ENCODE measurements around the gene POLR2B. TPM values are rescaled to one million over a fixed set of nuclear protein-coding genes. Genes with fewer than 3 reads are reported as not detected.

POLR2B gene
- total RNA-seq, 2 donors from 2014 or later, result 106 to 112 TPM

DNA sequence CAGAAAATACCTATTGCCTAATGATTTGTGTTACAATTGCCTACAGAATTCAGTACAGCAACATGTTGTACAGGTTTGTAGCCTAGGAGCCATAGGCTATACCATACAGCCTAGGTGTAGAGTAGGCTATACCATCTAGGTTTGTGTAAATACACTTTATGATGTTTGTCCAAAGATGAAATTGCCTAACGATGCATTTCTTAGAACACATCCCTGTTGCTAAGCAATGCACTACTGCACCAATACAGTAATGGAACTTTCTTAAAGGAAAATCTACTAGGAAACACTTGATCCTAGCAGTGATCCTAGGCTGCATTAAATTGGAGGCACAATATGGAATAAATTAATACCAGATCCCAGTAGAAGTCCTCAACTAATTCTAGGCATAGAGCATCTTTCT lies 19.6 kb upstream of the POLR2B start:
- no peaks in the 10 kb centered on the region for H3K9me3 Mint-ChIP-seq
- 100% methylated on average over 1 of the region's 1 CpG for WGBS, 2 experiments (ENCODE audit: insufficient coverage in 1 of 2, insufficient read length in 1 of 2)

DNA sequence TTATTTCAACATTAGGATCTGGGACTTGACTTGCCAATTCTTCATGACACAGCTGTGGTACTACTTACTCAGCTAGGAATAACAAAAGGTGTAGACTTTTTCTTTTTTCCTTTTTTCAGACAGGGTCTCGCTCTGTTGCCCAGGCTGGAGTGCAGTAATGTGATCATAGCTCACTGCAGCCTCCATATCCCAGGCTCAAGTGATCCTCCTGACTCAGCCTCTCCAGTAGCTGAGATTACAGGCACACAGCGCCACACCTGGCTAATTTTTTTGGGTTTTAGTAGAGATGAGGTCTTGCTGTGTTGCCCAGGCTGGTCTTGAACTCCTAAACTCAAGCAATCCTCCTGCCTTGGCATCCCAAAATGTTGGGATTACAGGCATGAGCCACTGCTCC lies 17.6 kb upstream of the POLR2B start:
- Histone ChIP-seq H3K36me3 (ENCODE audit: control insufficient read depth, insufficient read depth, low read length) (peaks cover 30% of the 10 kb centered on the region), H3K9ac (ENCODE audit: extremely low read depth, low read length, poor library complexity, severe bottlenecking) (no peak overlapping the region), H3K27ac (ENCODE audit: low read depth, low read length) (no peak overlapping the region), H3K4me3 (ENCODE audit: low read length) (no peak overlapping the region), H3K4me1 (ENCODE audit: control insufficient read depth, insufficient read depth, low read length) (no peaks in the 10 kb centered on the region), H3K9me3 (ENCODE audit: control insufficient read depth, low read length) (no peaks in the 10 kb centered on the region), H3K27me3 (ENCODE audit: control insufficient read depth, insufficient read depth, low read length, poor library complexity, severe bottlenecking) (no peaks in the 10 kb centered on the region)
- H3K27me3 Mint-ChIP-seq (ENCODE audit: insufficient read depth), result no peaks in the 10 kb centered on the region
- no peak for DNase-seq
- peaks cover 9% of the 10 kb centered on the region for H3K4me1 Mint-ChIP-seq
- no peak overlapping the region for H3K4me3 Mint-ChIP-seq
- TF ChIP-seq, protein P1, sequence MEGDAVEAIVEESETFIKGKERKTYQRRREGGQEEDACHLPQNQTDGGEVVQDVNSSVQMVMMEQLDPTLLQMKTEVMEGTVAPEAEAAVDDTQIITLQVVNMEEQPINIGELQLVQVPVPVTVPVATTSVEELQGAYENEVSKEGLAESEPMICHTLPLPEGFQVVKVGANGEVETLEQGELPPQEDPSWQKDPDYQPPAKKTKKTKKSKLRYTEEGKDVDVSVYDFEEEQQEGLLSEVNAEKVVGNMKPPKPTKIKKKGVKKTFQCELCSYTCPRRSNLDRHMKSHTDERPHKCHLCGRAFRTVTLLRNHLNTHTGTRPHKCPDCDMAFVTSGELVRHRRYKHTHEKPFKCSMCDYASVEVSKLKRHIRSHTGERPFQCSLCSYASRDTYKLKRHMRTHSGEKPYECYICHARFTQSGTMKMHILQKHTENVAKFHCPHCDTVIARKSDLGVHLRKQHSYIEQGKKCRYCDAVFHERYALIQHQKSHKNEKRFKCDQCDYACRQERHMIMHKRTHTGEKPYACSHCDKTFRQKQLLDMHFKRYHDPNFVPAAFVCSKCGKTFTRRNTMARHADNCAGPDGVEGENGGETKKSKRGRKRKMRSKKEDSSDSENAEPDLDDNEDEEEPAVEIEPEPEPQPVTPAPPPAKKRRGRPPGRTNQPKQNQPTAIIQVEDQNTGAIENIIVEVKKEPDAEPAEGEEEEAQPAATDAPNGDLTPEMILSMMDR (conservative IDR thresholded peaks at IDR 0.05), result no peak
- WGBS, 2 experiments (ENCODE audit: insufficient coverage in 1 of 2, insufficient read length in 1 of 2), result 86% methylated on average over 2 of the region's 2 CpGs; no CpG with 5 or more reads in 1 of the 2 experiments
- no peaks in the 10 kb centered on the region for H3K9me3 Mint-ChIP-seq
- peaks cover 37% of the 10 kb centered on the region for H3K36me3 Mint-ChIP-seq (ENCODE audit: low read depth)
- H3K27ac Mint-ChIP-seq, result no peak overlapping the region

More for the DNA sequence above, 19.6 kb upstream of the POLR2B start:
- Mint-ChIP-seq H3K27me3 (ENCODE audit: insufficient read depth) (no peaks in the 10 kb centered on the region), H3K27ac (no peak overlapping the region), H3K36me3 (ENCODE audit: low read depth) (peaks cover 23% of the 10 kb centered on the region), H3K4me1 (peaks cover 9% of the 10 kb centered on the region), H3K4me3 (no peak overlapping the region)
- Histone ChIP-seq H3K27ac (ENCODE audit: low read depth, low read length) (no peak overlapping the region), H3K27me3 (ENCODE audit: control insufficient read depth, insufficient read depth, low read length, poor library complexity, severe bottlenecking) (no peaks in the 10 kb centered on the region), H3K36me3 (ENCODE audit: control insufficient read depth, insufficient read depth, low read length) (peaks cover 11% of the 10 kb centered on the region), H3K4me1 (ENCODE audit: control insufficient read depth, insufficient read depth, low read length) (no peaks in the 10 kb centered on the region), H3K9ac (ENCODE audit: extremely low read depth, low read length, poor library complexity, severe bottlenecking) (no peak overlapping the region), H3K9me3 (ENCODE audit: control insufficient read depth, low read length) (no peaks in the 10 kb centered on the region), H3K4me3 (ENCODE audit: low read length) (no peak overlapping the region)
- TF ChIP-seq, protein P1 (conservative IDR thresholded peaks at IDR 0.05), result no peak
- no peak for DNase-seq

DNA sequence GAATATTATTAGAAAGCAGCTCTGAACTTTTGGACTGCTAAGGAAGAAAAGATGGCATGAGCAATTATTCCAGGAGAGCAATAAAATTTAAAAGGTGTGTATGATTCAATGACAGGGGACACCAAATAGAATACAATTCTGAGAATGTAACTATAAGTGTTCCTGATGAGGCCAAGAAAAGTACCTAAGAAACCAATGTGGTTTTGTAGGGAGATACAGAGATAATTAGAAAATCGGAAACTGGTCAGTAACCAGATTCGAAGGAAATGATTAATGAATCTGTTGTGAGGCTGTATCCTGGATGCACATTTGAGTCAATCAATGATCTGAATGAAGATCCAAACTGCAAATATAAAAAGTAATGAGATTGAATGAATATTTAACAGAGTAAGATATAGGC lies 7.3 kb upstream of the POLR2B start:
- H3K27ac ChIP-seq (ENCODE audit: low read depth, low read length), result no peak overlapping the region
- no peak overlapping the region for H3K4me3 ChIP-seq (ENCODE audit: low read length)
- TF ChIP-seq, protein P1 (conservative IDR thresholded peaks at IDR 0.05), result no peak
- H3K4me3 Mint-ChIP-seq, result no peak overlapping the region
- no peaks in the 10 kb centered on the region for H3K4me1 ChIP-seq (ENCODE audit: control insufficient read depth, insufficient read depth, low read length)
- peaks cover 6% of the 10 kb centered on the region for H3K4me1 Mint-ChIP-seq
- H3K9me3 ChIP-seq (ENCODE audit: control insufficient read depth, low read length), result peaks cover 20% of the 10 kb centered on the region
- H3K27ac Mint-ChIP-seq, result no peak overlapping the region
- H3K36me3 Mint-ChIP-seq (ENCODE audit: low read depth), result peaks cover 67% of the 10 kb centered on the region
- no peaks in the 10 kb centered on the region for H3K27me3 Mint-ChIP-seq (ENCODE audit: insufficient read depth)
- H3K9ac ChIP-seq (ENCODE audit: extremely low read depth, low read length, poor library complexity, severe bottlenecking), result no peak overlapping the region
- no peak for DNase-seq
- H3K36me3 ChIP-seq (ENCODE audit: control insufficient read depth, insufficient read depth, low read length), result peaks cover 65% of the 10 kb centered on the region
- H3K27me3 ChIP-seq (ENCODE audit: control insufficient read depth, insufficient read depth, low read length, poor library complexity, severe bottlenecking), result no peaks in the 10 kb centered on the region
- H3K9me3 Mint-ChIP-seq, result peaks cover 11% of the 10 kb centered on the region
- 95 to 100% methylated on average over 2 of the region's 2 CpGs for WGBS, 2 experiments (ENCODE audit: insufficient coverage in 1 of 2, insufficient read length in 1 of 2)
